Heart left ventricle (tissue), 13 donors: ENCODE data around the gene LGALS7.

Source experiments
- CTCF ChIP-seq, 12 donors: fragments of 200-600 bp; sonication (generic) in 4 of 12; IDR thresholded peaks; one replicate each; pipeline versions ENCODE4 v1.5.0 to v1.8.0; 2018 to 2022; ENCODE audit warnings: antibody characterized with exemption in 12 of 12, mild to moderate bottlenecking in 5 of 12
- POLR2A ChIP-seq, 2 donors: fragments of 450-650 bp; IDR thresholded peaks; one replicate each; pipeline ENCODE4 v1.6.1; 2017; ENCODE audit warnings: antibody characterized with exemption in 2 of 2, mild to moderate bottlenecking in 2 of 2, moderate library complexity in 2 of 2
- donor health status: ischemic (EF 13 %, LVEDD 7.1; RV severe dilation, severe dysfunction).
- donor health status: DM: no; HTN: yes; CAD: no.
- donor health status: DM: no; HTN: no; CAD: no.
- donor health status: ischemic (EF 25% LVEDD 6.9; RV normal size, moderate dysfunction).
- donor health status: ischemic (EF 25% LVEDD 5.7; RV mildly dilated, moderate dysfunction).
- donor health status: ischemic (EF 35%, LVEDD 5.7; RV mildly dilated, moderate dysfunction).
- donor health status: nonischemic (EF 11% LVEDD 7.7; RV severe dilation, severe dysfunction).
- donor health status: DM: yes; HTN: yes; CAD: no.
- donor health status: PGD.
- donor health status: ischemic (EF 29% LVEDD 5.4; RV normal size, mild dysfunction).
- donor health status: nonischemic (EF 23%, LVEDD 6.1; RV moderate dilation, normal function).

- TF ChIP-seq CTCF (IDR thresholded peaks at IDR 0.05) (no peak), POLR2A (IDR thresholded peaks at IDR 0.05) (no peak)
Measured at GRCh38 chr19:38812009-38812840, 38.9 kb upstream of the LGALS7 start.
